HepG2 (cell line): Measurements from ENCODE around the gene MLX. TPM values are rescaled to one million over a fixed set of nuclear protein-coding genes. Genes with fewer than 3 reads are reported as not detected.

Experiments used
- CEBPG ChIP-seq: IDR thresholded peaks from 2 replicates; pipeline ENCODE4 v1.6.1; 2016
- HNF4A ChIP-seq: sonication (generic); formaldehyde crosslinking; IDR thresholded peaks from 2 replicates; pipeline ENCODE4 v1.4.0; 2020; ENCODE audit warnings: missing genetic modification reagents
- KMT2A ChIP-seq: sonication (generic); formaldehyde crosslinking; IDR thresholded peaks from 2 replicates; pipeline ENCODE4 v1.4.0; 2020; ENCODE audit warnings: missing genetic modification reagents
- MEIS2 ChIP-seq: sonication (generic); formaldehyde crosslinking; IDR thresholded peaks from 2 replicates; pipeline ENCODE4 v1.9.0; 2021; ENCODE audit warnings: mild to moderate bottlenecking, missing genetic modification reagents
- MIER2 ChIP-seq: IDR thresholded peaks from 2 replicates; pipeline ENCODE4 v1.6.1; 2016; ENCODE audit warnings: missing biosample characterization, missing genetic modification reagents
- MIER3 ChIP-seq: IDR thresholded peaks from 2 replicates; pipeline ENCODE4 v1.6.1; 2016; ENCODE audit warnings: missing compliant biosample characterization, borderline replicate concordance
- POLR2G ChIP-seq: fragments of 200-400 bp; formaldehyde crosslinking; IDR thresholded peaks from 2 replicates; pipeline ENCODE4 v1.6.1; 2018; ENCODE audit warnings: mild to moderate bottlenecking, low read depth, low read length, moderate library complexity
- RAD21 ChIP-seq: fragments of 450-650 bp; formaldehyde crosslinking; IDR thresholded peaks from 2 replicates; pipeline ENCODE4 v1.5.0; 2020; ENCODE audit warnings: mild to moderate bottlenecking
- RCOR2 ChIP-seq: IDR thresholded peaks from 2 replicates; pipeline ENCODE4 v1.6.1; 2016; ENCODE audit warnings: missing biosample characterization, missing genetic modification reagents
- SMC3 ChIP-seq: IDR thresholded peaks from 2 replicates; pipeline ENCODE4 v1.6.1; 2011; ENCODE audit warnings: low read length, improper control_type of control experiment
- SYNCRIP ChIP-seq: fragments of 200-400 bp; formaldehyde crosslinking; IDR thresholded peaks from 2 replicates; pipeline ENCODE4 v1.6.1; 2018; ENCODE audit warnings: mild to moderate bottlenecking, low read depth, low read length; ENCODE audit not compliant: insufficient read depth
- THAP11 ChIP-seq: IDR thresholded peaks from 2 replicates; pipeline ENCODE4 v1.6.1; 2016; ENCODE audit warnings: missing biosample characterization, missing genetic modification reagents
- YEATS2 ChIP-seq: sonication (generic); formaldehyde crosslinking; IDR thresholded peaks from 2 replicates; pipeline ENCODE4 v1.4.0; 2020; ENCODE audit warnings: missing genetic modification reagents, borderline replicate concordance
- ZBTB7B ChIP-seq: sonication (generic); formaldehyde crosslinking; IDR thresholded peaks from 2 replicates; pipeline ENCODE4 v1.4.0; 2020; ENCODE audit warnings: missing genetic modification reagents
- ZFY ChIP-seq: sonication (generic); formaldehyde crosslinking; IDR thresholded peaks from 2 replicates; pipeline ENCODE4 v1.4.0; 2020; ENCODE audit warnings: missing genetic modification reagents
- ZNF547 ChIP-seq: sonication (generic); formaldehyde crosslinking; IDR thresholded peaks from 2 replicates; pipeline ENCODE4 v1.5.1; 2020; ENCODE audit warnings: mild to moderate bottlenecking, missing genetic modification reagents
- ZNF816 ChIP-seq: sonication (generic); formaldehyde crosslinking; IDR thresholded peaks from 2 replicates; pipeline ENCODE4 v1.8.0; 2022; ENCODE audit warnings: missing genetic modification reagents, mild to moderate bottlenecking, borderline replicate concordance
- polyA plus RNA-seq, 8 experiments: library from polyadenylated mRNA; depleted of rRNA in 3 of 8; stranded (reverse) in 7 of 8; unstranded in 1 of 8; fragments of >200 nt; fragmentation: Illumina TruSeq in 4 of 8; extraction: Trizol in 4 of 8; gene quantifications; 2 replicates each; pipeline versions ENCODE4 v1.2.1 to v1.2.3, GENCODE V29; 2011 to 2016; ENCODE audit warnings: low read depth in 4 of 8, missing spikeins in 1 of 8, mixed read lengths in 1 of 8; ENCODE audit not compliant: insufficient read depth in 1 of 8
- total RNA-seq, 5 experiments: library from RNA; depleted of rRNA; stranded (reverse); fragments of >200 nt; fragmentation: Illumina TruSeq; extraction: Trizol; gene quantifications; 2 replicates each; pipeline ENCODE4 v1.2.3, GENCODE V29; 2016; ENCODE audit warnings: low read depth in 1 of 5
- TF ChIP-seq, protein P1 (sequence below): sonication (generic); formaldehyde crosslinking; IDR thresholded peaks from 2 replicates; pipeline ENCODE4 v1.4.0; 2020; ENCODE audit warnings: missing genetic modification reagents
- TF ChIP-seq, protein P2 (sequence below): sonication (generic); formaldehyde crosslinking; conservative IDR thresholded peaks from 2 replicates; pipeline ENCODE4 v1.8.0; 2022; ENCODE audit warnings: low read depth, missing genetic modification reagents
- TF ChIP-seq, protein P3 (sequence below): sonication (generic); formaldehyde crosslinking; IDR thresholded peaks from 2 replicates; pipeline ENCODE4 v1.5.0; 2020; ENCODE audit warnings: mild to moderate bottlenecking, missing genetic modification reagents, borderline replicate concordance
- TF ChIP-seq, protein P4 (sequence below): IDR thresholded peaks from 2 replicates; pipeline ENCODE4 v1.6.1; 2016; ENCODE audit warnings: low read depth, control low read depth

MLX gene
- total and polyA plus RNA-seq, 2 of the 13 experiments (the other 11 are each of a cell fraction or from before 2014, with no cell fraction given) = 38.9 to 74.4 TPM

DNA sequence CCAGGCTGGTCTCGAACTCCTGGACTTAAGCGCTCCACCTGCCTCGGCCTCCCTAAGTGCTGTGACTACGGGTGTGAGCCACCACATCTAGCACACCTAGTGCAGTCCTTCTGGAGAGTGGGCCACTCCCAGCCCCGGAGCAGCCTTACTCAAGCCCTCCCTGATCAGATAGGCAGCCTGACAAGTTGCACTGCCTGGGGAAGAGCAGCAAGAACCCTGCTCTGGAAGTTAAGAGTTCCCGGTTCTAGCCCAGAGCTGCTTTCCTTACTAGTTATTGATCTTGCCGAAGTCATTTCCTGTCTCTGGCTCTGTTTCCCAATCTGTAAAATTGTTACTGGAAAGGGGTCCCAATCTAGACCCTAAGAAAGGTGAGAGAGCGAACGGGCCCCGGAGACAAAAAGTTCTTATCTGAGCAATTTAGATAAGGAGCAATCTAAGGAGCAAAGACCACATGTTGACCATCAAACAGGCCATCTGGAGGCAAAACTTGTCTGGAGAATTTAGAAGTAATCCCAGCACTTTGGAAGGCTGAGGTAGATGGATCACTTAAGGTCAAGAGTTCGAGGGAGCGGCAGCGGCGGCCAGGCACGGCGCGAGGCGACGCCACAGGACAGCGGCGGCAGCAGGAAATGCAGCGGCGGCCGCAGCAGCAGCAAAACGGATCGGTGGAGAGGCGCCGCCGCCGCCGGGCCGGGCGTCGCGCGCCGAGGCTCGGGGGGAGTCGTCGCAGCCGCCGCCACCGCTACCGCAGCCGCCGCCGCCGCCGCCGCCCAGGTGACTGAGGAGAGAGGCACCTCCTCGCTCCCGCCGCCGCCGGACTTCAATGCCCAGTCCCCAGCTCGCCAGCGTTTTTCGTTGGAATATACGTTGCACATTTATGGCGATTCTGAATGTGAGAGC lies 35.2 kb upstream of the MLX start (continued):
- TF ChIP-seq, protein P1, sequence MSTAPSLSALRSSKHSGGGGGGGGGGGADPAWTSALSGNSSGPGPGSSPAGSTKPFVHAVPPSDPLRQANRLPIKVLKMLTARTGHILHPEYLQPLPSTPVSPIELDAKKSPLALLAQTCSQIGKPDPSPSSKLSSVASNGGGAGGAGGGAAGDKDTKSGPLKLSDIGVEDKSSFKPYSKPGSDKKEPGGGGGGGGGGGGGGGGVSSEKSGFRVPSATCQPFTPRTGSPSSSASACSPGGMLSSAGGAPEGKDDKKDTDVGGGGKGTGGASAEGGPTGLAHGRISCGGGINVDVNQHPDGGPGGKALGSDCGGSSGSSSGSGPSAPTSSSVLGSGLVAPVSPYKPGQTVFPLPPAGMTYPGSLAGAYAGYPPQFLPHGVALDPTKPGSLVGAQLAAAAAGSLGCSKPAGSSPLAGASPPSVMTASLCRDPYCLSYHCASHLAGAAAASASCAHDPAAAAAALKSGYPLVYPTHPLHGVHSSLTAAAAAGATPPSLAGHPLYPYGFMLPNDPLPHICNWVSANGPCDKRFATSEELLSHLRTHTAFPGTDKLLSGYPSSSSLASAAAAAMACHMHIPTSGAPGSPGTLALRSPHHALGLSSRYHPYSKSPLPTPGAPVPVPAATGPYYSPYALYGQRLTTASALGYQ (CRISPR knock-in tag) = 0 out of 2 replicates have a peak, but pooled peaks have one; percentile 40
- TF ChIP-seq MIER2 (CRISPR knock-in tag) = 0 out of 2 replicates have a peak, but pooled peaks have one; percentile 32
- peak; percentile 40; the same call in 1 of the 2 replicates for TF ChIP-seq HNF4A (CRISPR knock-in tag)
- peak; percentile 87 for TF ChIP-seq MEIS2 (CRISPR knock-in tag)
- TF ChIP-seq, protein P2, sequence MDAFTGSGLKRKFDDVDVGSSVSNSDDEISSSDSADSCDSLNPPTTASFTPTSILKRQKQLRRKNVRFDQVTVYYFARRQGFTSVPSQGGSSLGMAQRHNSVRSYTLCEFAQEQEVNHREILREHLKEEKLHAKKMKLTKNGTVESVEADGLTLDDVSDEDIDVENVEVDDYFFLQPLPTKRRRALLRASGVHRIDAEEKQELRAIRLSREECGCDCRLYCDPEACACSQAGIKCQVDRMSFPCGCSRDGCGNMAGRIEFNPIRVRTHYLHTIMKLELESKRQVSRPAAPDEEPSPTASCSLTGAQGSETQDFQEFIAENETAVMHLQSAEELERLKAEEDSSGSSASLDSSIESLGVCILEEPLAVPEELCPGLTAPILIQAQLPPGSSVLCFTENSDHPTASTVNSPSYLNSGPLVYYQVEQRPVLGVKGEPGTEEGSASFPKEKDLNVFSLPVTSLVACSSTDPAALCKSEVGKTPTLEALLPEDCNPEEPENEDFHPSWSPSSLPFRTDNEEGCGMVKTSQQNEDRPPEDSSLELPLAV (CRISPR knock-in tag) = no peak
- TF ChIP-seq ZNF547 = peak; percentile 80; the same call in 1 of the 2 replicates
- TF ChIP-seq MIER3 (CRISPR knock-in tag) = peak; percentile 32; the same call in 1 of the 2 replicates
- no peak for TF ChIP-seq SYNCRIP
- TF ChIP-seq RCOR2 (CRISPR knock-in tag) = peak; percentile 48; the same call in 1 of the 2 replicates
- peak; percentile 61; the same call in 1 of the 2 replicates for TF ChIP-seq ZFY (CRISPR knock-in tag)
- TF ChIP-seq ZNF816 (CRISPR knock-in tag) = peak; percentile 20; the same call in 1 of the 2 replicates
- no peak for TF ChIP-seq SMC3
- TF ChIP-seq, protein P3, sequence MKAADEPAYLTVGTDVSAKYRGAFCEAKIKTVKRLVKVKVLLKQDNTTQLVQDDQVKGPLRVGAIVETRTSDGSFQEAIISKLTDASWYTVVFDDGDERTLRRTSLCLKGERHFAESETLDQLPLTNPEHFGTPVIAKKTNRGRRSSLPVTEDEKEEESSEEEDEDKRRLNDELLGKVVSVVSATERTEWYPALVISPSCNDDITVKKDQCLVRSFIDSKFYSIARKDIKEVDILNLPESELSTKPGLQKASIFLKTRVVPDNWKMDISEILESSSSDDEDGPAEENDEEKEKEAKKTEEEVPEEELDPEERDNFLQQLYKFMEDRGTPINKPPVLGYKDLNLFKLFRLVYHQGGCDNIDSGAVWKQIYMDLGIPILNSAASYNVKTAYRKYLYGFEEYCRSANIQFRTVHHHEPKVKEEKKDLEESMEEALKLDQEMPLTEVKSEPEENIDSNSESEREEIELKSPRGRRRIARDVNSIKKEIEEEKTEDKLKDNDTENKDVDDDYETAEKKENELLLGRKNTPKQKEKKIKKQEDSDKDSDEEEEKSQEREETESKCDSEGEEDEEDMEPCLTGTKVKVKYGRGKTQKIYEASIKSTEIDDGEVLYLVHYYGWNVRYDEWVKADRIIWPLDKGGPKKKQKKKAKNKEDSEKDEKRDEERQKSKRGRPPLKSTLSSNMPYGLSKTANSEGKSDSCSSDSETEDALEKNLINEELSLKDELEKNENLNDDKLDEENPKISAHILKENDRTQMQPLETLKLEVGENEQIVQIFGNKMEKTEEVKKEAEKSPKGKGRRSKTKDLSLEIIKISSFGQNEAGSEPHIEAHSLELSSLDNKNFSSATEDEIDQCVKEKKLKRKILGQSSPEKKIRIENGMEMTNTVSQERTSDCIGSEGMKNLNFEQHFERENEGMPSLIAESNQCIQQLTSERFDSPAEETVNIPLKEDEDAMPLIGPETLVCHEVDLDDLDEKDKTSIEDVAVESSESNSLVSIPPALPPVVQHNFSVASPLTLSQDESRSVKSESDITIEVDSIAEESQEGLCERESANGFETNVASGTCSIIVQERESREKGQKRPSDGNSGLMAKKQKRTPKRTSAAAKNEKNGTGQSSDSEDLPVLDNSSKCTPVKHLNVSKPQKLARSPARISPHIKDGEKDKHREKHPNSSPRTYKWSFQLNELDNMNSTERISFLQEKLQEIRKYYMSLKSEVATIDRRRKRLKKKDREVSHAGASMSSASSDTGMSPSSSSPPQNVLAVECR (CRISPR knock-in tag) = peak; percentile 8; the same call in 1 of the 2 replicates
- peak; percentile 65; the same call in 1 of the 2 replicates for TF ChIP-seq POLR2G
- TF ChIP-seq KMT2A (CRISPR knock-in tag) = peak; percentile 32; the same call in 1 of the 2 replicates
- TF ChIP-seq, protein P4, sequence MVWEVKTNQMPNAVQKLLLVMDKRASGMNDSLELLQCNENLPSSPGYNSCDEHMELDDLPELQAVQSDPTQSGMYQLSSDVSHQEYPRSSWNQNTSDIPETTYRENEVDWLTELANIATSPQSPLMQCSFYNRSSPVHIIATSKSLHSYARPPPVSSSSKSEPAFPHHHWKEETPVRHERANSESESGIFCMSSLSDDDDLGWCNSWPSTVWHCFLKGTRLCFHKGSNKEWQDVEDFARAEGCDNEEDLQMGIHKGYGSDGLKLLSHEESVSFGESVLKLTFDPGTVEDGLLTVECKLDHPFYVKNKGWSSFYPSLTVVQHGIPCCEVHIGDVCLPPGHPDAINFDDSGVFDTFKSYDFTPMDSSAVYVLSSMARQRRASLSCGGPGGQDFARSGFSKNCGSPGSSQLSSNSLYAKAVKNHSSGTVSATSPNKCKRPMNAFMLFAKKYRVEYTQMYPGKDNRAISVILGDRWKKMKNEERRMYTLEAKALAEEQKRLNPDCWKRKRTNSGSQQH (CRISPR knock-in tag) = no peak
- TF ChIP-seq CEBPG (CRISPR knock-in tag) = no peak
- peak; percentile 57 for TF ChIP-seq THAP11 (CRISPR knock-in tag)
- peak; percentile 27; the same call in 1 of the 2 replicates for TF ChIP-seq ZBTB7B
- TF ChIP-seq YEATS2 (CRISPR knock-in tag) = 0 out of 2 replicates have a peak, but pooled peaks have one; percentile 11
- peak; percentile 82 for TF ChIP-seq RAD21 (CRISPR knock-in tag)
